D721Med (cell line): Measurements from ENCODE around the gene PTPN7.

Source experiments
- DNase-seq: peaks from one replicate; pipeline ENCODE4 v3.0.0; 2011; ENCODE audit warnings: low spot score; ENCODE audit not compliant: insufficient read length
- FAIRE-seq: peaks from 2 replicates; lab custom pipeline; 2011; peaks lifted over from hg19 to GRCh38; lab: Jason Lieb, UNC
- TF ChIP-seq, protein P1 (sequence below): IDR thresholded peaks from 2 replicates; pipeline ENCODE4 v1.5.1; 2012; ENCODE audit warnings: mild to moderate bottlenecking, control low read depth; ENCODE audit not compliant: insufficient read depth; ENCODE audit errors: missing control alignments

The PTPN7 gene

DNA sequence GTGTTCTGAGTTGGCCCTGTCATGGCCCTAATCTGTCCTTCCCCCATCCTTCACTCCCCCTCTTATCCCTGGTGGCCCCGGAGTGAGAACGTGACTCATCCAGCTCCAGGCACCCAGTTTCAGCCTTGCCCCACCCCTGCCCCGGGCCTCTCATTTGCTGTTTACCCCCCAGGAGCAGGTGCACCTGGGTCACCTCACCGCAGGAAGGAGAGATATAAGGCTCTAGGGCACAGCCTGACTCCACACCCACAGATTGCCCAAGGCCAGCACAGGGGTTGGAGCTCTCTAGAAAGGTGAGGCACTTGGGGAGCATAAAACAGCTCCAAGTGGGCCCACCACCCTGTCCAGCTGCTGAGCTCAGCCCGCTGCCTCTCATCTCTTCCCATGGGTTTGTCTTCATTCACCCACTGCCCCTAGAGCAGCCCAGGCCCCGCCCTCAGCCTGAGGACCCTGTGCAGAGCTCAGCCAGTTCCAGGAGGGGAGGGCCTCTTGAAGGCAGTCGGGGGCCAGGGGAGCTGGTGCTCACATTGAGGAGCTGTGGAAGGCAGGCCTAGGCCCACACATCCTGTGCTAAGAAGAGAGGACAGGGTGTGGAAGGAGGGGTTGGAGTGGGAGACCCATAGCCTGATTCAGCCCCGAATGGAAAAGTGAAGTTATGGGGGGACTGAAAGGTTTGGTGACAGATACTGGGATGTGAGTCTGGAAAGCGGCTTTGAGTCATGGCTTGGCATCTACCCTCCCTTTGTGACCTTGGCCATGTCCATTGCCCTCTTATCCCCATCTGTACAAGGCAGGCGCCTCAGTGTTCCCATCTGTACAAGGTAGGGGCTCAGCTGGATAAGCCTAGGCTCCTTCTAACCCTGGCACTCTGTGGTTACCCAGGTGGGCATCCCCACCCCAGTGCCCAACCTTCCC is 53.8 kb downstream of the PTPN7 start:
- DNase-seq, result peak; percentile 13
- TF ChIP-seq, protein P1, sequence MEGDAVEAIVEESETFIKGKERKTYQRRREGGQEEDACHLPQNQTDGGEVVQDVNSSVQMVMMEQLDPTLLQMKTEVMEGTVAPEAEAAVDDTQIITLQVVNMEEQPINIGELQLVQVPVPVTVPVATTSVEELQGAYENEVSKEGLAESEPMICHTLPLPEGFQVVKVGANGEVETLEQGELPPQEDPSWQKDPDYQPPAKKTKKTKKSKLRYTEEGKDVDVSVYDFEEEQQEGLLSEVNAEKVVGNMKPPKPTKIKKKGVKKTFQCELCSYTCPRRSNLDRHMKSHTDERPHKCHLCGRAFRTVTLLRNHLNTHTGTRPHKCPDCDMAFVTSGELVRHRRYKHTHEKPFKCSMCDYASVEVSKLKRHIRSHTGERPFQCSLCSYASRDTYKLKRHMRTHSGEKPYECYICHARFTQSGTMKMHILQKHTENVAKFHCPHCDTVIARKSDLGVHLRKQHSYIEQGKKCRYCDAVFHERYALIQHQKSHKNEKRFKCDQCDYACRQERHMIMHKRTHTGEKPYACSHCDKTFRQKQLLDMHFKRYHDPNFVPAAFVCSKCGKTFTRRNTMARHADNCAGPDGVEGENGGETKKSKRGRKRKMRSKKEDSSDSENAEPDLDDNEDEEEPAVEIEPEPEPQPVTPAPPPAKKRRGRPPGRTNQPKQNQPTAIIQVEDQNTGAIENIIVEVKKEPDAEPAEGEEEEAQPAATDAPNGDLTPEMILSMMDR, result no peak
- FAIRE-seq, result no peak

DNA sequence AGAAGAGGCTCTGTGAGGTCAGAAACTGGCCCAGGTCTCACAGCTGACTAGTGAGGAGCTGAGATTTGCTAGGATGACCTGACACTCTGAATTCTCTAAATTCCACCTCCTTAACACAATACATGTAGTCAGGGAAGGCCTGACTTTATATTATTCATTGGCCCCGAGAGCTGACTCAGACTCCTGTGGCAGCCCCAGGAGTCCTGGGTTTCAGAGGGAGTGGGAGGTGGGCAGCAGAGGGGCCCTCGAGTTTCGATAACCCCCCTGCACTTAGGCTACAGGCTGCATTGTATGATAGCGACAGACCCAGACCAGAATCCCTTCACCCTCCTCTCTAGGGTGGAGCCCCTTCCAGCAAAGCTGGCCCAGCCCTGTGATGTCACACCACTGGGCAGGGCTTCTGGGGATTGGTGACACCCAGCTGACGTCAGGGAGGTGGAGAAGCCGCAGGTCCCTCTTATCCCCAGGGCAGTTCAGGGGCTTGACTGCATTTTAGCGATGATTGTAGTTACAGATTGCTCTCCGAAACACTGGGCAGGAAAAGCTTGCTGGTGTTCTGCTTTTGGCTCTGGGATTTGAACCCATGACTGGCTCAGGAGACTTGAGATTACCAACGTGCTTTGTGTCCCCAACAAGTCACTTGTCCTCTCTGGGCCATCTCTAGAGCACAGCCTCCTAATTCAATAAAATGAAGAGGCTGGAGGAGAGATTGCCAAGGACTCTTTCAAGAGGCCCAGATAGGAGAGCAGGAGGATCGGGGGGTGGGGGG is 54.6 kb downstream of the PTPN7 start:
- TF ChIP-seq, protein P1, result no peak
- DNase-seq (peak; percentile 31), FAIRE-seq (no peak)

DNA sequence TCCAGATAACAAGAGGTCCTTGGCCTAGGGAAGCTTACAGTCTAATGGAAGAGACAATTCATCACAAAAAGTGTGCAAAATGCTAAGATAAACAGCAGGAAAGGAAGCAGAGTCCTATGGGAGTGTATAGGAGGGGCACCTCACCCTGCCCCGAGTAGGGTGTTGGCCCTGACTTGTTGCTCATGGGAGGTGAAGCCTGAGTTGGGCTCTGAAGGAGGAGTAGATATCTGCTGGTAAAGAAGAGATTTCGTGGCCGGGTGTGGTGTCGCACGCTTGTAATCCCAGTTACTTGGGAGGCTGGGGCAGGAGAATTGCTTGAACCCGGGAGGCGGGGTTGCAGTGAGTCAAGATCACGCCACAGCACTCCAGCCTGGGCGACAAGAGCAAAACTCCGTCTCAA is 56.3 kb downstream of the PTPN7 start:
- TF ChIP-seq, protein P1, result no peak
- no peak for DNase-seq
- no peak for FAIRE-seq

DNA sequence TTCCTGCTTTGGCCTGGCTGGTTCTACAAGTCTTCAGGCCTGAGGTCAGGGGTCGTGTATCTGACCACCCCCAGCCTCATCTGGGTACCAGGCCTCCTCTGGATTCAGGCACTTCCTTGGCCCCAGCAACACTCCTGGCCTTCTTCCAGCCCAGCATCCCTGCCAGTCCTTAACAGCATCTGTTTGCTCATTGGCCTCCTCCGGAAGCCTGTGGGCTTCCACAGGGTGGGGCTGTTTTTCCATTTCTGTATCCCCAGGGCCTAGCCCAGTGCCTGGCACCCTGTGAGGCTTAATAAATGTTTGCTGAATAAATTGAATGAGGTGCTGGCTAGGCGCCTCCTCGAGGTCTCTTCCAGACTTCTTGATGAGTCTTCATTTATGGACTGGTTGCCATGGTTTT is 59.2 kb downstream of the PTPN7 start:
- FAIRE-seq (no peak), DNase-seq (no peak)
- TF ChIP-seq, protein P1, result no peak
